ENCODE data around the gene OVCA2. TPM values are rescaled to one million over a fixed set of nuclear protein-coding genes. Genes with fewer than 3 reads are reported as not detected.

The OVCA2 gene
- polyA plus RNA-seq, 2 of the 4 experiments (the other 2 are of a cell fraction): 54.6 to 66.3 TPM

- Histone ChIP-seq H3K27ac (peak overlapping the region in 1 of 2 experiments; percentile 76; a peak in 3 of 6 replicates), H3K4me3 (peak overlapping the region; percentile 50), H3K9me3 (no peaks in the 10 kb centered on the region), H3K4me1 (0 out of 3 replicates have a peak, but pooled peaks cover 5% of the 10 kb centered on the region), H3K4me2 (peak overlapping the region; percentile 96)
- POLR2A ChIA-PET: interaction anchor here (0.8 to 1.2 kb wide), 4 partner anchors 177 to 282 kb away, joined by 3 to 8 read pairs (median 4); partner anchors contain the start of gene TSR1
- CTCF ChIA-PET: interaction anchor here (0.5 to 9.1 kb wide), 91 partner anchors 13 to 1624 kb away, joined by 3 to 492 read pairs (median 5); partner anchors contain the start of genes DPH1, OVCA2, SGSM2 and SMG6
- no peak for ATAC-seq
- WGBS (ENCODE audit: missing lambda C conversion rate): 5% methylated on average over 16 of the region's 16 CpGs
- TF ChIP-seq, protein P1, sequence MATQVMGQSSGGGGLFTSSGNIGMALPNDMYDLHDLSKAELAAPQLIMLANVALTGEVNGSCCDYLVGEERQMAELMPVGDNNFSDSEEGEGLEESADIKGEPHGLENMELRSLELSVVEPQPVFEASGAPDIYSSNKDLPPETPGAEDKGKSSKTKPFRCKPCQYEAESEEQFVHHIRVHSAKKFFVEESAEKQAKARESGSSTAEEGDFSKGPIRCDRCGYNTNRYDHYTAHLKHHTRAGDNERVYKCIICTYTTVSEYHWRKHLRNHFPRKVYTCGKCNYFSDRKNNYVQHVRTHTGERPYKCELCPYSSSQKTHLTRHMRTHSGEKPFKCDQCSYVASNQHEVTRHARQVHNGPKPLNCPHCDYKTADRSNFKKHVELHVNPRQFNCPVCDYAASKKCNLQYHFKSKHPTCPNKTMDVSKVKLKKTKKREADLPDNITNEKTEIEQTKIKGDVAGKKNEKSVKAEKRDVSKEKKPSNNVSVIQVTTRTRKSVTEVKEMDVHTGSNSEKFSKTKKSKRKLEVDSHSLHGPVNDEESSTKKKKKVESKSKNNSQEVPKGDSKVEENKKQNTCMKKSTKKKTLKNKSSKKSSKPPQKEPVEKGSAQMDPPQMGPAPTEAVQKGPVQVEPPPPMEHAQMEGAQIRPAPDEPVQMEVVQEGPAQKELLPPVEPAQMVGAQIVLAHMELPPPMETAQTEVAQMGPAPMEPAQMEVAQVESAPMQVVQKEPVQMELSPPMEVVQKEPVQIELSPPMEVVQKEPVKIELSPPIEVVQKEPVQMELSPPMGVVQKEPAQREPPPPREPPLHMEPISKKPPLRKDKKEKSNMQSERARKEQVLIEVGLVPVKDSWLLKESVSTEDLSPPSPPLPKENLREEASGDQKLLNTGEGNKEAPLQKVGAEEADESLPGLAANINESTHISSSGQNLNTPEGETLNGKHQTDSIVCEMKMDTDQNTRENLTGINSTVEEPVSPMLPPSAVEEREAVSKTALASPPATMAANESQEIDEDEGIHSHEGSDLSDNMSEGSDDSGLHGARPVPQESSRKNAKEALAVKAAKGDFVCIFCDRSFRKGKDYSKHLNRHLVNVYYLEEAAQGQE (IDR thresholded peaks at IDR 0.05): peak; percentile 52; the same call in 1 of the 2 replicates
- TF ChIP-seq KDM5A (IDR thresholded peaks at IDR 0.05): no peak
- FAIRE-seq: no peak
- no peak for DNase-seq (ENCODE audit: low read depth in 1 of 2, low spot score in 1 of 2)
Measured at GRCh38 chr17:2054262-2054511, 12.4 kb downstream of the OVCA2 start.

DNA sequence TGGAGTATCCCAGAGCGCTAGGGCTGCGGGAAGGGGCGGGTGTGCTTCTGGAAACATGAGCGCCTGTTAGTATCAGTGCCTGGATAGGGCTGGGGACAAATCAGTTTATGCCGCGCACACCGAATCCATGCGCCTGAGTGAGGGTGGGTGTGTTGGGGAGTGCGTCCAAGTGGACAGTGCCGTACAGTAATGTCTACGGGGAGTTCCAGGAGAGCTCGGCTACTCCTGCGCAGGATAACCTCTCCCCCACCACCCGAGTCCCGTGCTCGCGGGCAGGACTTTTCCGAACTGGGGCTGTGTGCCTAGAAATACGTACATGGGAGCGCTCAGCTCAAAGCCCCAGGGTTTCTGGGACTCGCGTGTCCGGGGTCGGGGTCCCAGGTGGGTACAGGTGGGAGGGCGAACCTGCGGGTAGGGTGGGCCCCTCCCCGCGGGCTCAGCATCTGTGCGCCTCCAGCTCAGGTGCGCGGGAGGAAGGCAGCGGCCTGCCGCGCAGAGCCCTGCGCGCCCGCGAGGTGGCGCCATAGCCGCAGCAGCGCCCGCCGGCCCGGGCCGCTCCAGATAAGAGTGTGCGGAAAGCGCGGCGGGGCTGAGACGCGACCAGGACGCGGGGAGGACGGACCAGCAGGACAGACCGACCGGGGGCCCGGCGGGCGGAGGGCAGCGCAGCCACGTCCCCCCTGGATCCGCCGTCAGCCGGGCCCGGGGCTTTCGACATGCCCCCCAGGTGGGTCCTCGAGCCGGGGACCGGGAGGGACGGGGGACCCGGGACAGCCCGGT is 12.9 kb downstream of the OVCA2 start, which contains the start of gene HIC1:
Gene HIC1 (plus strand): TSS at position 592 of the 780 bp plus-strand sequence. CDS start 1,588 bp downstream, outside the sequence.
- H3K27ac ChIP-seq: peak within 1 kb of the TSS; percentile 39 to 82; a peak in 5 of 6 replicates
- H3K4me3 ChIP-seq: peak within 1 kb of the TSS; percentile 50
- POLR2A ChIA-PET: interaction anchor here (0.5 to 1.2 kb wide), 5 partner anchors 177 to 282 kb away, joined by 3 to 8 read pairs (median 3); partner anchors contain the start of gene TSR1
- peak; percentile 48 to 82 for ATAC-seq
- H3K9me3 ChIP-seq: no peaks in the 10 kb centered on the region
- H3K4me1 ChIP-seq: 0 out of 3 replicates have a peak, but pooled peaks cover 5% of the 10 kb centered on the region
- FAIRE-seq: no peak
- peak; percentile 83 to 92 for DNase-seq (ENCODE audit: low read depth in 1 of 2, low spot score in 1 of 2)
- CTCF ChIA-PET: interaction anchor here (0.5 to 9.1 kb wide), 91 partner anchors 13 to 1623 kb away, joined by 3 to 492 read pairs (median 5); partner anchors contain the start of genes DPH1, OVCA2, SGSM2 and SMG6
- peak within 1 kb of the TSS; percentile 96 for H3K4me2 ChIP-seq
- WGBS (ENCODE audit: missing lambda C conversion rate): 2% methylated on average over 53 of the region's 72 CpGs
- TF ChIP-seq MAX (IDR thresholded peaks at IDR 0.05): peak; percentile 68
- TF ChIP-seq, protein P2, sequence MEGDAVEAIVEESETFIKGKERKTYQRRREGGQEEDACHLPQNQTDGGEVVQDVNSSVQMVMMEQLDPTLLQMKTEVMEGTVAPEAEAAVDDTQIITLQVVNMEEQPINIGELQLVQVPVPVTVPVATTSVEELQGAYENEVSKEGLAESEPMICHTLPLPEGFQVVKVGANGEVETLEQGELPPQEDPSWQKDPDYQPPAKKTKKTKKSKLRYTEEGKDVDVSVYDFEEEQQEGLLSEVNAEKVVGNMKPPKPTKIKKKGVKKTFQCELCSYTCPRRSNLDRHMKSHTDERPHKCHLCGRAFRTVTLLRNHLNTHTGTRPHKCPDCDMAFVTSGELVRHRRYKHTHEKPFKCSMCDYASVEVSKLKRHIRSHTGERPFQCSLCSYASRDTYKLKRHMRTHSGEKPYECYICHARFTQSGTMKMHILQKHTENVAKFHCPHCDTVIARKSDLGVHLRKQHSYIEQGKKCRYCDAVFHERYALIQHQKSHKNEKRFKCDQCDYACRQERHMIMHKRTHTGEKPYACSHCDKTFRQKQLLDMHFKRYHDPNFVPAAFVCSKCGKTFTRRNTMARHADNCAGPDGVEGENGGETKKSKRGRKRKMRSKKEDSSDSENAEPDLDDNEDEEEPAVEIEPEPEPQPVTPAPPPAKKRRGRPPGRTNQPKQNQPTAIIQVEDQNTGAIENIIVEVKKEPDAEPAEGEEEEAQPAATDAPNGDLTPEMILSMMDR (IDR thresholded peaks at IDR 0.05): peak; percentile 98
- TF ChIP-seq PHF8 (IDR thresholded peaks at IDR 0.05; ENCODE audit: borderline replicate concordance, low read depth): no peak
- TF ChIP-seq FOSL2 (IDR thresholded peaks at IDR 0.05): no peak
- no peak for TF ChIP-seq FOSL2 (CRISPR knock-in tag; IDR thresholded peaks at IDR 0.05)
- TF ChIP-seq FOXS1 (CRISPR knock-in tag; IDR thresholded peaks at IDR 0.05): no peak
- TF ChIP-seq PBX3 (IDR thresholded peaks at IDR 0.05): no peak
- no peak for TF ChIP-seq CHD2 (IDR thresholded peaks at IDR 0.05; ENCODE audit: low read length, partially characterized antibody)
- TF ChIP-seq, protein P3, sequence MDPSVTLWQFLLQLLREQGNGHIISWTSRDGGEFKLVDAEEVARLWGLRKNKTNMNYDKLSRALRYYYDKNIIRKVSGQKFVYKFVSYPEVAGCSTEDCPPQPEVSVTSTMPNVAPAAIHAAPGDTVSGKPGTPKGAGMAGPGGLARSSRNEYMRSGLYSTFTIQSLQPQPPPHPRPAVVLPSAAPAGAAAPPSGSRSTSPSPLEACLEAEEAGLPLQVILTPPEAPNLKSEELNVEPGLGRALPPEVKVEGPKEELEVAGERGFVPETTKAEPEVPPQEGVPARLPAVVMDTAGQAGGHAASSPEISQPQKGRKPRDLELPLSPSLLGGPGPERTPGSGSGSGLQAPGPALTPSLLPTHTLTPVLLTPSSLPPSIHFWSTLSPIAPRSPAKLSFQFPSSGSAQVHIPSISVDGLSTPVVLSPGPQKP (IDR thresholded peaks at IDR 0.05; ENCODE audit: low read depth, low read length): no peak
- no peak for TF ChIP-seq ZC3H11A (IDR thresholded peaks at IDR 0.05)
- TF ChIP-seq JUNB (IDR thresholded peaks at IDR 0.05): no peak
- TF ChIP-seq HMGXB4 (CRISPR knock-in tag; IDR thresholded peaks at IDR 0.05; ENCODE audit: borderline replicate concordance): no peak
- no peak for TF ChIP-seq CEBPB (IDR thresholded peaks at IDR 0.05)
- TF ChIP-seq HOXB13 (CRISPR knock-in tag; IDR thresholded peaks at IDR 0.05; ENCODE audit: low read depth): no peak
- peak; percentile 94 for TF ChIP-seq SMC3 (IDR thresholded peaks at IDR 0.05)
- TF ChIP-seq HOXB5 (CRISPR knock-in tag; IDR thresholded peaks at IDR 0.05): 0 out of 2 replicates have a peak, but pooled peaks have one; percentile 29
- no peak for TF ChIP-seq HOXA7 (CRISPR knock-in tag; IDR thresholded peaks at IDR 0.05)
- TF ChIP-seq, protein P4, sequence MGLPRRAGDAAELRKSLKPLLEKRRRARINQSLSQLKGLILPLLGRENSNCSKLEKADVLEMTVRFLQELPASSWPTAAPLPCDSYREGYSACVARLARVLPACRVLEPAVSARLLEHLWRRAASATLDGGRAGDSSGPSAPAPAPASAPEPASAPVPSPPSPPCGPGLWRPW (IDR thresholded peaks at IDR 0.05): no peak
- TF ChIP-seq SREBF2 (IDR thresholded peaks at IDR 0.05): no peak
- TF ChIP-seq USF2 (IDR thresholded peaks at IDR 0.05): no peak
- TF ChIP-seq ZNF302 (CRISPR knock-in tag; IDR thresholded peaks at IDR 0.05): no peak
- peak; percentile 71 to 94 for TF ChIP-seq RAD21 (conservative IDR thresholded peaks at IDR 0.05 in 1 of 2, IDR thresholded peaks at IDR 0.05 in 1 of 2)

Measured in A549 (cell line).